GM19455 (cell line): ENCODE measurements around the gene CFDP1.
A peak's percentile ranks its signal among the peaks of the same experiment; 100 is the strongest.

ENCODE experiments used
- ATAC-seq: cut with Tn5 transposase; IDR thresholded peaks from one replicate; pipeline ENCODE4 v1.9.1; 2021; ENCODE audit not compliant: unreplicated experiment

The CFDP1 gene

DNA sequence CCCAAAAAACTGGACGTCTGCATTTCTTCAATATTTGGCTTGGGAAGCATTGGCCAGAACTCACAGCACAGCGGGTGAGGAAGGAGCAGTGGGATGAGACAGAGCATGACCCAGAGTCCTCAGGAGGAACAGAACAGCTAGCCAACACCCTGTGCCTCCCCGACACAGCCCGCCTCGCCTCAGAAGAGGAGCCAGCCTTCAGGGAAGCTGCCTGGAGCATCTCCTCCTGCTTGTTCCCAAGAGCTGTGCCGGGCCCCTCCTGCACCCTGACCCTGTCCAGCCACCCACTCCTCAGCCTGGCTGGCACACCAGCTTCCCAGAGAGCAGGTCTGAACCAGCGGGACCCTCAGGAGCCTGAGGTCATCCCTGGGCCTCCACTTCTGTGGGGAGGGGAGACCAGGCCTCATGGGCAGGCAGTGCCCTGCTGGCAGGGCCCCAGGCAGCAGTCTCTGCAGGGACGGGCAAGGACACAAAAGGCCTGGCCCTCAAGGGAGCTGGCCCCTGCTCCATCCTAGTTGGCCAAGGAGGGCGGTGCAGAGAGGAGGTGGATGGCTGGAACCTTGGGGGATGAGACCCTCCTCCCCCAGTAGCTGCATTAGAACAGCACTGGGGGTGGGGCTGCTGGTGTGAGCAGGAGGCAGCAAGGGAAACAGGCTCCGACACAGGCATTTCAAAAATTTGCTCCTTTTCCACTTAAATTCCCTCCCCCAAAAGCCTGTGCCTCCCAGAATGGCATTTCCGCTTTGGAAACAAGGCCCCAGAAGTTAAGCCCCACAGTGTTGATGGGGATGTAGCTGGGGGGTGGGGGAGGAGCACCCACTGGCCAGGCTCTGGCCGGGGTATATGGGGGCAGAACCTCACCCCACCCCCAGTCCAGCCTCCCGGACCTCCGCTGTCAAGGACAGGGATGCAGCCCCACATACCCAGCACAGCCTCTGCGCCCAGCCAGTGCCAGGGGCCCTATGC, 180.1 kb downstream of the CFDP1 start:
- no peak for ATAC-seq

DNA sequence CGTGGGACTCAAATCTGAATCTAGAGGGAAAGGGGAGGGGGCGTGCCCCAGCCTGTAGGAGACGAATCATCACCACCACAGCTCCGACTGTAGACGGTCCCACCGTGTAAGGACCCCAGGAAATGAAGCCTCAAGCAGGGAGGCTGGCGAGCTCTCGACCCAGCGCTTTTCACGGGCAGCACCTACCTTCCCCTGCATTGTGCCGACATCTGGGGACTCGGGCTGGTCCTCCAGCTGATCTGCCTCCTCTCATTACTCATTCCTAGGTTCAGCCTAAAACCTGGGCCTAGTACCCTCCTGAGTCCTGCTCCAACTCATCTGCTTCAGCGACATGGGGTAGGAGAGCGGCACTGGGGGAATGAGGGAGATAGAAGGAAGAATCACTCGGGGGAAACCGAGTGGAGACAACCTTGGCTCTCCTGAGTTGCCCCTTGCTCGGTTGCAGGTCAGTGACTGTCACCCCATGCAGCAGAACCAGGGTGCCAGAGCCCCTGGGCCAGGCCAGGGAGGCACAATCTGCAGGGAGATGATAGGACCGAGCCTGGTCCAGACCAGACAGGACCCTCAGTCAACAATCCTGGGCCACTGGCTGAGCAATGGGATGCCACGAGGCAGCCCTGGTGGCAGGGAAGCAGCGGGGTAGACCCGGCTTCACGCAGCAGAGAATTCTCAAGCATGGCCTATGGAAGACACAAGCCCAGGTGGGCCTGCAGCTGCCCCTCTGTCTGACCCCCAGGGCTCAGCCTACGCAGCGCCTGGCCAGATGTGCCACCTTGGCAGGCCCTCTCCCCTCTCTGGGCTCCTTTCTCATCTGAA, 181.0 kb downstream of the CFDP1 start:
- ATAC-seq, result no peak

DNA sequence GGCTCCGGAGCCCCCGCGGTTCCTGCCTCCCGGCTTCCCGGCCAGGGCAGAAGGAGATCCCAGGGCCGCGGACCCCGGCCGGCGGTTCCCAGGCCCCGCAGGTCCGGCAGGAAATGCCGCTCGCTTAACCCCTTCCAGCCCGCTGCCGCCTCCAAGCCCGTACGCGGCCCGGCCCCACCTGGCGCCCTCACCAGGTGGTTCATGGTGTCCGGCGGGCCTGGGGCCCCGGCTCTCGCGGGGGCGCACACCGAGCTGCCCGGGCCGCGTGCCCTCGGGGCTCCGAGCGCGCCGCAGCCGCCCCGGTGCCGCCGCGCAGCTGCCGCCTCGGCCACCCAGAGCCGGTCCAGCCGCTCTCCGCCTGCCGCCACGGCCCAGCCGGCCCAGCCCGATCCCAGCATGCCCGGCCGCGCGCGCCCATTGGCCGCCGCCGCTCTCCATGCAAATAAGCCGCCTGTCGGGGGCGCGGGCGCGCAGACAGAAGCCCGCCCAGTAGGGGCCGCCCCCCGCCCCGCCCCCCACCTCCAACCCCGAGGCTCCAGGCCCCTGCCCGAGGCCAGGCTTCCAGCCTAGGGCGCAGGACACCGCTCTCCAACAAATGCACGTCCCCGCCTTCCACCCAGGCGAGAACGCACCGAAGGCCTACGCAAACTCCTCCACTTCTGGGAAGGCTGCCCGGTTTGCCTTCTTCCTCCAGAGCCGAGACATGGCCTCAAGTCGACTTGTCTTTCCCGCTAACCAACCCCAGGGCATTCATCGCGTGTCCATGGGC, 181.8 kb downstream of the CFDP1 start, which contains the start of gene BCAR1:
Gene BCAR1 (minus strand): TSS at position 345 of the 769 bp plus-strand sequence. CDS start 142 bp downstream, at position 203.
- ATAC-seq, result peak; percentile 48

DNA sequence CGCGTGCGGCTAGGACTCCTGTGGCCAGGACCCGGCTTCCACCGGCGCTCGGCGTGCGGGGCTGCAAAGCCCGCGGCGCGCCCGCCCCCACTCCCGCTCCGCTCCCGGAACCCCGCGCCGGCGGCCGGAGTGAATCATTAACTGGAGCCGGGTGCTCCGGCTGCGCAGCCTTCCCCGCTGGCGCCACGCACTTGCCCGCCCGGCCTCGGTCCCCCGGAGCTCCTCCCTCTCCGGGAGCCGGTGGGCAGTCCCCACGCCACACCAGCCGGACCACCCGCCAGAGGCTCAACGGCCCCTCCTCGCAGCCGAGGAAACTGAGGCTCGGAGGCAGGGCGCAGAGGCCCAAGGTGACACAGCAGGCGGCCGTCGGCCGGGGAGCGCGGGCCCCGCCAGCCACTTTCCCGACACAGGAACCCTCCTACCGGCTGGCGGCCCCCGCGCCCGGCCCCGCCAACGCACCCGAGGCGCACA, 182.5 kb downstream of the CFDP1 start:
- ATAC-seq, result peak; percentile 32

DNA sequence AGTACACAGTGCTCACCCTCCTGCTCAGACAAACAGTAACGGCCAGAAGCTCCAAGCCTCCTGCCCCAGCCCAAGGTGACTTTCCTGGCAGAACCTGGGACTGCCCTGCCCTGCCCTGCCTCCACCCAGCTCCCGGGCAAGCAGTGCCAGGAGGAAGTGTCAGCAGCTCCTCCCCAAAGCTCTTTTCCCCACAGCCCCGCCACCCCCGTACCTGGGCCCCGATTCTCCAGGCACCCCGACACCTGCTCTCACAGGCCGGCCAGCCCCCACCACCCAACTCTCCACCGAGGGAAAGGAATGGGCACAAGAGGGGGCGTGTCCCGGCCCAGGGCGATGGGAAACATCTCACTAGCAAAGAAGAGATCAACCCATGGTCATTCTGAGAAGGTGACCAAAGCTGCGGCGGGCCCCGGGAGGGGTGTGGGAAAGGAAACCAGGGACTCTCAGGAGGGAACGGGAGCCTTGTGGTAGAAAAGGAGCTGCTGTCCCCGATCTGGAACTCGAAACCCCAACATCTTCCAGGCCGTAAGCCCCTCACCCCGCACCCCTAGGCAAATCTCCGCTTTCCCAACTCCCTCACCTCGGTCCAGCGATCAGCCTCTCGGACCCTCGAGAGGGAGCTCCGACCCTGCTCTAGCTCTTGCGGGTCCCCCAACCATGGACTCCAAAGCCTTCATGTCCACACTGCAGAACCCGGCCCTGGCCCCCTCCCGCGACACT, 183.1 kb downstream of the CFDP1 start:
- ATAC-seq, result no peak

DNA sequence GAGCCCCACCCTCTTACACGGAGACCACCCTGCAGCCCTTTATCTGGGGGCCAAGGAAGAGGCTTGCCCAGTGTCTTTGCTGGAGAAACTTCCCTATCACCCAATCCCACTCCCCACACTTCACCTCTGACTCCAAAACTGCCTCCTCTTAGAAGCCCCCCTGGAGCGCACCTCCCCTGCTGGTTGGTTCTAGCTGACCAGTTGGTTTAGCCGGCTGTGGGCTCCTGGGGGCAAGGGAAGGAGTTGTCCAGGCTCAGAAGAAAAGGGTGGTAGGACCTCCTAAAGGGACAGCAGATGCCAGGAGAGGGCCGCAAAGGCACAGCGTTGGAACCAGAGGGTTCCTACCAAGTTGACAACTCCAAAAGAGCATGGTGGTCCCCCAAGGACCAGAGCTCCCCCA, 183.9 kb downstream of the CFDP1 start:
- no peak for ATAC-seq

DNA sequence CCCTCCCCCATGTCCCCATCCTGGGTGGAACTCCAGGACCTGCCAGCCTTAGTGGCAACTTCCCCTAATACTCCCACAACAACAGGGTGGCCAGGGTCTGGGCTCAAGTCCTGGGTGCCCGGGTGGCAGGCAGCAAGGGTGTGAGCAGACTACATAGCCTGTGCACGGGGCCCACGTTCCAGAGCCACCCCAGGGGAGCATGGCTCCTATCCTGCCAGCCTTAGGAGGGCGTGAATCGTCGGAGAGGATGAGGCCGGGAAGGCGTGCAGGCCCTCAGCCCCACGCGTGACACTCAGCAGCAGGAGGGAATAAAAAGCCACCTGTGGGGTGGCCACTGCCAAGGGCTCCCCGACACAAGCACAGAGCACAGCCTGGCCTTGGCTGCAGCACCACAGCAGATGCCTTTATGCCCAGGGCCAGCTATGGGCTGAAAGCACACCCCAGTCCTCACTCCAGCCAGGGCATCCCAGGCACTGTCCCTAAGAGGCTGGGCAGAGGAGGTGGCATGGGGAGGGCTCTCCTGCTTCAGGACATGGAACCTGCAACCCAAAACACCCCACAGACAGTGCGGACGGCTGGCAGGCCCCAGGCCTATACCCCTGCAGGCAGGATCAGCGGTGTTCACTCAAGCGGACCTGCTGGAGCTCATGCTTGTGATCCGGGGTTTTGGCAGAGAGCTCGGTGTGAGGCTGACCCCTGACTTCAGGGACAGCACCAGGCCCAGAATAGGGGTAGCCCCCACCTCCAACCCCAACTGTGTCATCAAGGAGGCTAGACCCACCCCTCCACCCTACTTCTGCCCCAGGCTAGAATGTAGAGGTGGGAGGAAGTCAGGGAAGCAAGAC, 184.5 kb downstream of the CFDP1 start:
- no peak for ATAC-seq

DNA sequence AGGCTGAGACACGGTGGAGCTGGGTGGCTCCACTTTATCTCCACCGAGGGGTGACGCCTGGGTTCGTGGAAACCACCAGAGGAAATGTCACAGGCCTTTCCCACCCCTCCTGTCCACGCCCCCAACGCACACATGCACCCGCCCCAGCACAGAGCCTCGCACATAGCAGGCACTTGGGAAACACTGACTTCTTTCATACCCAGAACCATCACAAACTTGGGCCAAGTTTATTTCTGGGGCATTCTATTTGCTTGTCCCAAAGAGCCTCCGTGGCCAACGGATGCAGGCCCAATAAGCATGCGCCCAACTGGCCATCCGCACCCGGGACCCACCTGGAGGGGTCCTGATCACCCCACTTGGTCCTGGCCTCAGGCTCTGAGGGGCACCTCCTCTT, 185.2 kb downstream of the CFDP1 start:
- ATAC-seq, result no peak

DNA sequence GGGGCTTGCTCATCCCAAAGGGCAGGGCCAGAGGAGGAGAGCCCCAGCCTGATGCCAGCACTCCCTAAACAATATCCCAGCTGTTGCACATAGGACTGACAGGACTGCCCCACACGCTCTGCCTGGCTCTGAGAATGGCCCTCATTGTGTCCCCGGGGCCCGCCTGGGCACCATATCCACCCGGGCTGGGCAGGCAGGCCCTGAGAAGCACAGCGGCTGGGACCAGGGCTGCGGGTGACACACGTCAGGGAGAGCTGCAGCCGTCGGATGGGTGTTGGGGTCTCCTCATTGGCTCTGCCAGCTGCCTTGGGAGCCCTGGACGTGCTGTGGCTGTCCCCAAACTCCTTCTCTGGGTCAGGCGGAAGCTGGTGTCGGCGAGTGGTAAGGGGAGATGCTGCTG, 186.1 kb downstream of the CFDP1 start:
- ATAC-seq, result no peak

DNA sequence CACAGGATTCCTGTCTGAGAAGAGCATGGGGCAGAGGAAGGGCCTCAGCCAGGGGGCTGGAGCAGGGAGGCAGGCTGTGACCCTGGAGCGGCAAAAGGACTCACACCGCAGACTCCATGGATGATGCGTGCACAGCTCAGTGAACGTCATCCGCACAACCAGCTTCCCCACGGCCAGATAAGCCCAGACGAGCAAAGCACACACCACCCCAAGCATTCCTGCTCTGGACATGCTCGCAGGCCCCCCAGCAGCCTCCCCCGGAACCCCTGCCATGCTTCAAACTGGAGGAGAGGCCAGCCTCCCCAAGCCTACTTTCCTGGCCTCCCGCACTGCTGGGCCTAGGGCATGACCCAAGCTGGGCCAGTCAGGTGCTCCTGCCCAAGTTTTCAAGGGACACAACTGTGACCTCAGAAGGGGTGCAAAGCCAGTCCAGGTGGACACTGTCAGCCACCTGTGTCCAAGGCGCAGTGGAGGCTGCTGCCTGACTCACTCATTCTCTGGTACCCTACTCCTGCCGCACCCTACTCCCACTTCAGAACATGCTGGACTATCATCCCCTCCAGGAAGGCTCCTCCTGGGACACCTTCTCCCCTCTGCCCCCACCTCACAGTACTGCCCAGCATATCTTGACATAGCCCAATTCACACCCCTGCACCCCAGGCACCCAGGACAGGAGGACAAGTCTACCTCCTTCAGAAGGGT, 186.6 kb downstream of the CFDP1 start:
- no peak for ATAC-seq

DNA sequence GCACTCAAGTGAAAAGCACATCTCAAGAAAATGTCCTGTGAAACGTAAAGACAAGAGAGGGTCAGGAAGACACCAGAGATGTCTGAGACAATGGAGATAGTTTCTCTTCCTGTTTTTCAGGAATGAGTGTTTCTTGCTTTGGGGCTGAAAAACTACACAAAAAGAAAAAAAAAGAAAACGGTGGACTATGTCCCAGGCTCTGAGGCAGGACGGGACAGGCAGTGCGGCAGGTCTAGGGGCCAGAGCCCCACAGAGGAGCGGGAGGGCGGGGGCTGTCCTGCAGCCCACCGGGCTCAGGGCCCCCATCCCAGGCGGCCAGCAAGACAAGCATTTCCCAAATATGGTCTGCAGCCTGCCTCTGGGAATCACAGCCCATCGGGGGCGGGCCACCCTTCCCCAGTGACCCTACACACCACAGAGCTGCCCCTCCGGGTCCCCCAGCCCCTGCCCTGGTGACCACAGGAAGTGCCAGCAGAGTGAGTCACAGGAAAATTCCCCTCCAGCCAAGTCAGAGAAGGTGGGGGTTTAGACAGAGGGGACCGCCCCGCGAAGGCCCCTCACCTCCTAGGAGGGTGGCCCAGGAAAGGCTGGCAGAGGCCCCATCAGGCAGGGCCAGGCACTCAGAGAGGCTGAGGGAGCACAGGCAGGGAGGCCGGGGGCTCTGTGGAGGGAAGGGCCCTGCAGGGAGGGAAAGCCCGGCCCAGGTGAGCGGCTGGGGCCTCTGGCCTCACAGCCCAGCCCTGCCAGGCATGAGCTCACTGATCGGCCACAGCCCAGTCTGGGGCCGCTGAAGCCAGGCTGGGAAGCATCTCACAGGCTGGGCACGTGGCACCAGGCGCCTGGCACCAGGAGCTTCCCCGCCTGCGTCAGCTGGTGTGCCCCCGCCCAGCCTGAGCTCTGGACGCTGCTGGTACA, 188.2 kb downstream of the CFDP1 start:
- no peak for ATAC-seq

DNA sequence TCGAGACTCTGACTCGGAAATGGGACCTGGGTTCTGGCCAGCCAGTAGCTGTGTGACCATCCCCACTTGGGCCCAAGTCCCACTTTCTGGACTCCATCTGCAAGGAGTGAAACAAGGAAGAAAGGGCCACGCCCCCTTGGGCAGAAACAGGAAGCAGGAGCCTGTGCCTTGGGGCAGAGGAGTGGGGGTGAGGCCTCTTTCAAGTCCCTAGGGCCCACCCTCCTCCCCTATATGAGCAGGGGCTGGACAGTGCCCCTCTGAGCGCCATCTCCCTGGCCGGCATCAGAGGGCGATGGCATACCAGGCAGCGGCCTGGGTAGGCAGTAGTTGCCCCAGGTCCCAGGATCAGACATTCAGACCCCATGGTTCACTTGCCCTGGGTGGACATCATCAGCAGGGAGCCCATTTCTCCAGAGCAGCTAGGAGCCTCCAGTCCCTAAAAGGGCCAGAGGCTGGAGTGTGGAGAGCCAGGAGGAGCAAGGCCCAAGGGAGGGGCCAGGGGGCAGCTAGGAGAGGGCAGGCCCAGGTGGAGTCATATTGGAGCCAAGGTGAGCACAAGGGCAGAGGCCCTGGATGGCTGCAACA, 189.0 kb downstream of the CFDP1 start:
- no peak for ATAC-seq
